Smooth muscle cell of the umbilical artery (primary cell): Measurements from ENCODE around the gene EGLN3. TPM values are rescaled to one million over a fixed set of nuclear protein-coding genes. Genes with fewer than 3 reads are reported as not detected.

ENCODE experiments used
- total RNA-seq: library from RNA; depleted of rRNA; stranded (reverse); fragments of >200 nt; gene quantifications from 2 replicates; pipeline ENCODE4 v1.2.3, GENCODE V29; 2014

Gene EGLN3
- total RNA-seq, result 1.1 and 1.8 TPM in 2 replicates

GRCh38 chr14:33950320-33951182 is at the start of gene EGLN3:
Gene EGLN3, minus strand, starts transcription at chr14:33951074. Its CDS starts 322 bp downstream, at chr14:33950752.

